HCT116 (cell line): Measurements from ENCODE around the gene BAHD1. TPM values are rescaled to one million over a fixed set of nuclear protein-coding genes. Genes with fewer than 3 reads are reported as not detected.

Experiments used
- ATAC-seq: fragments of 200-7000 bp; cut with Tn5 transposase; 2 replicates; pipeline ENCODE4 v1.9.1; 2020; ENCODE audit warnings: mild to moderate bottlenecking, moderate library complexity
- BruUV-seq: library from RNA; stranded (reverse); fragments of 400-500 nt; replicated peaks from 2 replicates; lab custom pipeline; 2021; lab: Mats Ljungman, UMichigan
- CTCF ChIA-PET: fragments of 300-600 bp; sonication (Branson Sonifier 250); formaldehyde crosslinking; loops from one replicate; lab custom pipeline; 2021; ENCODE audit warnings: antibody characterized with exemption; lab: Charles Lee
- POLR2A ChIA-PET: fragments of 300-600, 350-600 bp; sonication (Branson Sonifier 250); formaldehyde crosslinking; loops from one replicate; lab custom pipeline; 2021; ENCODE audit warnings: antibody characterized with exemption; lab: Charles Lee
- RAD21 ChIA-PET, 2 experiments: fragments of 300-600 bp; sonication (Branson Sonifier 250); formaldehyde crosslinking; loops; one replicate each; lab custom pipeline; 2023; ENCODE audit warnings: low total read pairs in 2 of 2; ENCODE audit not compliant: uncharacterized antibody in 2 of 2, unreplicated experiment in 2 of 2, low non-redundant PET in 1 of 2; lab: Charles Lee
- DNase-seq: peaks from one replicate; pipeline ENCODE4 v3.0.0-alpha.2; 2010; ENCODE audit warnings: low read depth, low spot score
- H2AFZ ChIP-seq: fragments of 200-600 bp; shearing (Covaris generic), sonication (generic); 2 replicates; pipeline ENCODE4 v1.6.1; 2017; ENCODE audit warnings: low read depth, mixed run types, mixed read lengths, antibody characterized with exemption, low read length; ENCODE audit not compliant: poor library complexity, severe bottlenecking
- H3K27ac ChIP-seq: 2 replicates; pipeline ENCODE4 v1.5.1; 2012; ENCODE audit warnings: low read depth, low read length
- H3K27me3 ChIP-seq: fragments of 200-600 bp; sonication (generic); 2 replicates; pipeline ENCODE4 v1.6.1; 2016; ENCODE audit warnings: mixed run types, low read length, mixed read lengths; ENCODE audit not compliant: insufficient read depth
- H3K36me3 ChIP-seq, 2 experiments: fragments of 200-500 bp in 1 of 2; fragments of 200-600 bp in 1 of 2; sonication (Bioruptor generic) in 1 of 2; sonication (generic) in 1 of 2; 2 replicates each; pipeline versions ENCODE4 v1.5.1 to v1.6.1; 2014 to 2016; ENCODE audit warnings: low read length in 2 of 2, inconsistent platforms in 1 of 2, mixed read lengths in 1 of 2, mixed run types in 1 of 2; ENCODE audit not compliant: insufficient read depth in 2 of 2, control insufficient read depth in 1 of 2
- H3K4me1 ChIP-seq, 2 experiments: fragments of 200-600 bp in 1 of 2; sonication (generic) in 1 of 2; 2 replicates each; pipeline versions ENCODE4 v1.5.1 to v1.6.1; 2012 to 2017; ENCODE audit warnings: low read length in 2 of 2, inconsistent platforms in 1 of 2, mild to moderate bottlenecking in 1 of 2, mixed read lengths in 1 of 2, mixed run types in 1 of 2, moderate library complexity in 1 of 2; ENCODE audit not compliant: insufficient read depth in 2 of 2, control insufficient read depth in 1 of 2
- H3K4me2 ChIP-seq: fragments of 200-600 bp; sonication (generic); 2 replicates; pipeline ENCODE4 v1.6.1; 2017; ENCODE audit warnings: mixed run types, low read length, mixed read lengths
- H3K4me3 ChIP-seq, 2 experiments: fragments of 200-600 bp in 1 of 2; sonication (generic) in 1 of 2; replicated peaks in 1 of 2; 2 replicates each; pipeline ENCODE4 v1.5.1; 2011 to 2016; ENCODE audit warnings: low read length in 2 of 2, control low read depth in 1 of 2, low read depth in 1 of 2, mild to moderate bottlenecking in 1 of 2, mixed read lengths in 1 of 2, mixed run types in 1 of 2
- H3K79me2 ChIP-seq: fragments of 200-600 bp; sonication (generic); 2 replicates; pipeline ENCODE4 v1.6.1; 2017; ENCODE audit warnings: mild to moderate bottlenecking, mixed run types, low read length, moderate library complexity, mixed read lengths; ENCODE audit not compliant: insufficient read depth
- H3K9ac ChIP-seq: fragments of 200-600 bp; sonication (generic); 2 replicates; pipeline ENCODE4 v1.6.1; 2016; ENCODE audit warnings: low read length, mixed read lengths
- H3K9me2 ChIP-seq: fragments of 200-600 bp; sonication (generic), shearing (Covaris generic); 2 replicates; pipeline ENCODE4 v1.6.1; 2017; ENCODE audit warnings: mixed run types, mild to moderate bottlenecking, moderate library complexity; ENCODE audit not compliant: insufficient read depth
- H3K9me3 ChIP-seq, 2 experiments: fragments of 200-500 bp in 1 of 2; fragments of 200-600 bp in 1 of 2; sonication (Bioruptor generic) in 1 of 2; sonication (generic) in 1 of 2; 2 replicates each; pipeline ENCODE4 v1.6.1; 2014 to 2017; ENCODE audit warnings: low read length in 2 of 2, mixed read lengths in 2 of 2, inconsistent platforms in 1 of 2, low read depth in 1 of 2, mild to moderate bottlenecking in 1 of 2, mixed run types in 1 of 2, moderate library complexity in 1 of 2; ENCODE audit not compliant: control insufficient read depth in 1 of 2, insufficient read depth in 1 of 2
- H4K20me1 ChIP-seq: fragments of 200-600 bp; sonication (generic), shearing (Covaris generic); 2 replicates; pipeline ENCODE4 v1.6.1; 2017; ENCODE audit warnings: mixed run types, mild to moderate bottlenecking, moderate library complexity; ENCODE audit not compliant: insufficient read depth
- EGR1 ChIP-seq: IDR thresholded peaks from 2 replicates; pipeline ENCODE4 v1.6.1; 2012; ENCODE audit warnings: low read depth
- EZH2phosphoT487 ChIP-seq: fragments of 200-600 bp; IDR thresholded peaks from 2 replicates; pipeline ENCODE4 v1.6.1; 2018; ENCODE audit warnings: antibody characterized with exemption, borderline replicate concordance
- MAX ChIP-seq: IDR thresholded peaks from 2 replicates; pipeline ENCODE4 v1.6.1; 2012
- RAD21 ChIP-seq: IDR thresholded peaks from 2 replicates; pipeline ENCODE4 v1.6.1; 2012; ENCODE audit warnings: low read depth, mild to moderate bottlenecking
- intact Hi-C: fragments of 100-400 bp; cut with micrococcal nuclease; formaldehyde crosslinking; loops from 2 replicates; pipeline ENCODE4 v1.10.0; 2022
- total RNA-seq: library from RNA; stranded (reverse); gene quantifications from one replicate; pipeline ENCODE4 v1.2.1, GENCODE V29; 2021; ENCODE audit not compliant: unreplicated experiment

Gene BAHD1
- total RNA-seq, 1 experiment from 2014 or later: 25.0 TPM

- H3K27me3 ChIP-seq: no peaks in the 10 kb centered on the region
- H4K20me1 ChIP-seq: no peaks in the 10 kb centered on the region
- no peaks in the 10 kb centered on the region for H3K9me2 ChIP-seq
- no peak overlapping the region for H3K4me2 ChIP-seq
- BruUV-seq: no TSS peak
- no peak overlapping the region for H3K27ac ChIP-seq
- ChIA-PET RAD21 (interaction anchor here in 1 of 2 experiments (0.6 kb wide), 1 partner anchor 29 kb away, joined by 3 read pairs; no protein-coding TSS in a partner anchor), POLR2A (interaction anchor here (1.1 kb wide), 1 partner anchor 75 kb away, joined by 3 read pairs; no protein-coding TSS in a partner anchor), CTCF (interaction anchor here (1.1 to 1.5 kb wide), 2 partner anchors 10 to 12 kb away, joined by 3 to 4 read pairs; no protein-coding TSS in a partner anchor)
- H3K36me3 ChIP-seq: no peaks in the 10 kb centered on the region
- no peaks in the 10 kb centered on the region for H3K9me3 ChIP-seq
- intact Hi-C loops: loop anchor here (10.0 kb wide), 1 partner anchor 163 kb away; the partner anchor contains the start of gene CCDC9B
- DNase-seq (no peak), ATAC-seq (no peak)
- H2AFZ ChIP-seq: no peak overlapping the region
- no peaks in the 10 kb centered on the region for H3K79me2 ChIP-seq
- H3K4me1 ChIP-seq: peaks cover 12 to 30% of the 10 kb centered on the region in 2 experiments
- H3K4me3 ChIP-seq: no peak overlapping the region
- TF ChIP-seq EZH2phosphoT487: no peak
- no peak for TF ChIP-seq MAX
- TF ChIP-seq EGR1: no peak
- H3K9ac ChIP-seq: no peak overlapping the region
These were observed 67.5 kb downstream of the BAHD1 start for GRCh38 chr15:40508216-40508615.

GRCh38 chr15:40510201-40510600 is 69.4 kb downstream of the BAHD1 start:
- no TSS peak for BruUV-seq
- Histone ChIP-seq H2AFZ (no peak overlapping the region), H3K4me3 (no peak overlapping the region), H3K4me2 (no peak overlapping the region), H3K9me2 (no peaks in the 10 kb centered on the region), H3K36me3 (no peaks in the 10 kb centered on the region), H4K20me1 (no peaks in the 10 kb centered on the region), H3K9ac (no peak overlapping the region), H3K79me2 (no peaks in the 10 kb centered on the region)
- ATAC-seq (no peak), DNase-seq (no peak)
- ChIA-PET CTCF (interaction anchor here (1.1 kb wide), 1 partner anchor 9 kb away, joined by 3 read pairs; no protein-coding TSS in a partner anchor), RAD21 (no interaction called here)
- intact Hi-C loops: no loop called here
- no peak for TF ChIP-seq RAD21
- TF ChIP-seq, all 23 proteins: peak for 0
- POLR2A ChIA-PET: no interaction called here
- H3K27ac ChIP-seq: no peak overlapping the region
- no peaks in the 10 kb centered on the region for H3K27me3 ChIP-seq
- H3K4me1 ChIP-seq: peaks cover 12 to 30% of the 10 kb centered on the region in 2 experiments
- H3K9me3 ChIP-seq: no peaks in the 10 kb centered on the region
